ENCODE results near the gene RERG.

DNA sequence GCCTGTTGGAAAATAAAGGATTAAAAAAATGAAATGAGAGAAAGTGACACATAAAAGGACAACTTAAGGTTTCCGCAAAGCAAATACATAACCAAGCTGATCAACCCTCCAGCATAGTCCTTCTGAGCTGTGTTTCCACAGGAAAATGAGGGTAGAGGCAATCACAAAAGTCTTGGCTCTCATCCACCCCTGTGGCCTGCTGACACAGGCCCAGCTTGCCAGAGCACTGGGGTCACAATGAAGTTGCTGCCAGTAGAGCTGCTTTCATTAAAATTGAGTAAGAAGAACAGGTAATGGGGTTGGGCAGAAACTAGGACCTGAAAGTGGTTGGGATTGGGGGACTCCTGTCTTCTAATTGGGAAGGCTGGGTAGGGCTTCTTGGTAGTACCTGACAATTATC is 65.9 kb downstream of the RERG start:
- TF ChIP-seq CTCF (IDR thresholded peaks at IDR 0.05), result no peak
- TF ChIP-seq POLR2A (IDR thresholded peaks at IDR 0.05), result no peak
